Measurements from ENCODE around the gene KMT2B. TPM values are rescaled to one million over a fixed set of nuclear protein-coding genes. Genes with fewer than 3 reads are reported as not detected.

Gene KMT2B
- total RNA-seq: 60.0 and 62.6 TPM in 2 replicates

- intact Hi-C loops (cut with micrococcal nuclease): loop anchor here (1.0 to 10.0 kb wide), 11 partner anchors 16 to 397 kb away; partner anchors contain the start of genes COX6B1, LIN37, OVOL3 and POLR2I
These were observed at the start of gene KMT2B for GRCh38 chr19:35717665-35718344. Gene KMT2B, plus strand, starts transcription at chr19:35718003. Its CDS starts 16 bp downstream, at chr19:35718019.

GRCh38 chr19:35669566-35669965 is 48.2 kb upstream of the KMT2B start:
- intact Hi-C loops (cut with micrococcal nuclease): no loop called here

DNA sequence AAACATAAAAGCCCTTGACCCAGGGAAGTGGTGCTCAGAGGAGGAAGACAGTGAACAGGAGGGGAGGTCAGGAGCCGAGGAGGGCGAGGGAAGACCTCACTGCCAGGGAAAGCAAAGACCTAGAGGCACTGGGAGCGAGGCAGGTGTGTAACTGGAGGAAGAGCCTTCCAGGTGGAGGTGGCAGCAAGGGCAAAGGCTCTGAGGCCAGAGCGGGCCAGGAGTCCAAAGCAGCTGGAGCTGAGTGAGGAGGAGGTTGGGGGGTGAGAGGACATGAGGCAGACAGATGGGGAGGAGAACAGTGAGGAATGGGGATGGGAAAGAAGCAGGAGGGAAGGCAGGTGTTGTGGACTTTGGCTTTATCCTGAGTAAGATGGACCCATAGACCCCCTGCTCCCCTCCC is 47.8 kb upstream of the KMT2B start:
- intact Hi-C loops (cut with micrococcal nuclease): loop anchor here (5.0 kb wide), 1 partner anchor 123 kb away; the partner anchor contains the start of gene TMEM147

DNA sequence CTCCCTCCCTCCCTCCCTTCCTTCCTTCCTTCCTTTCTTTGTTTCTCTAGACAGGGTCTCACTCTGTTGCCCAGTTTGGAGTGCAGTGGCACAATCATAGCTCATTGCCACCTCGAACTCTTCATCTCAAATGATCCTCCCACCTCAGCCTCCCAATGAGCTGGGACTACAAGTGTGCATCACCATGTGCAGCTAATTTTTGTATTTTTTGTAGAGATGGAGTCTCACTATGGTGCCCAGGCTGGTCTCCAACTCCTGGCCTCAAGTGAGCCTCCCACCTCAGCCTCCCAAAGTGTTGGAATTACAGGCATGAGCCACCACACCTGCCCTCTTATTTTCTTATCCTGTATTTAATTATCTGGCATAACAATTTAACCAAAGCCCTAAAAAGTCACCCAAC is 47.1 kb upstream of the KMT2B start:
- intact Hi-C loops (cut with micrococcal nuclease): loop anchor here (5.0 kb wide), 1 partner anchor 123 kb away; the partner anchor contains the start of gene TMEM147

- intact Hi-C loops (cut with micrococcal nuclease): loop anchor here (5.0 kb wide), 1 partner anchor 125 kb away; the partner anchor contains the start of gene TMEM147
These were observed 46.0 kb upstream of the KMT2B start for GRCh38 chr19:35671818-35672217.

GRCh38 chr19:35673121-35673804 is 44.5 kb upstream of the KMT2B start:
- intact Hi-C loops (cut with micrococcal nuclease): loop anchor here (5.0 kb wide), 1 partner anchor 126 kb away; the partner anchor contains the start of gene TMEM147

GRCh38 chr19:35675589-35676140 is 42.1 kb upstream of the KMT2B start:
- intact Hi-C loops (cut with micrococcal nuclease): no loop called here

DNA sequence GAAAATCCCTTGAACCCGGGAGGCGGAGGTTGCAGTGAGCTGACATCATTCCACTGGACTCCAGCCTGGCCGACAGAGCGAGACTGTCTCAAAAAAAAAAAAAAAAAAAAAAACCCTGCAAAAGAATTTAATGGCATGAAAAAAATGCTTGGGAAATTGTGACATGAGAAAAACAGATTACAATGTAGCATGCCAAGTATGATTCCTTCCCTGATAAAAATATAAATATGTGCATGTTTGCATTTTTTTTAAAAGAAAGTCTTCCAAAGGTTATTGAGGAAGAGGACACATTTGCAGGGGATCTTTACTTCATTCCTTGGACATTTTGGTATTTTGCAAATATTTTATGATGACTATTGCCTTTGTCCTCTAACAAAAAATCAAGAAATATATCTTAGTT is 28.0 kb upstream of the KMT2B start:
- intact Hi-C loops (cut with micrococcal nuclease): loop anchor here (5.0 to 10.0 kb wide), 2 partner anchors 143 to 175 kb away; partner anchors contain the start of genes APLP1 and TMEM147

GRCh38 chr19:35691106-35691505 is 26.7 kb upstream of the KMT2B start:
- intact Hi-C loops (cut with micrococcal nuclease): loop anchor here (5.0 to 10.0 kb wide), 2 partner anchors 144 to 174 kb away; partner anchors contain the start of genes APLP1 and TMEM147

DNA sequence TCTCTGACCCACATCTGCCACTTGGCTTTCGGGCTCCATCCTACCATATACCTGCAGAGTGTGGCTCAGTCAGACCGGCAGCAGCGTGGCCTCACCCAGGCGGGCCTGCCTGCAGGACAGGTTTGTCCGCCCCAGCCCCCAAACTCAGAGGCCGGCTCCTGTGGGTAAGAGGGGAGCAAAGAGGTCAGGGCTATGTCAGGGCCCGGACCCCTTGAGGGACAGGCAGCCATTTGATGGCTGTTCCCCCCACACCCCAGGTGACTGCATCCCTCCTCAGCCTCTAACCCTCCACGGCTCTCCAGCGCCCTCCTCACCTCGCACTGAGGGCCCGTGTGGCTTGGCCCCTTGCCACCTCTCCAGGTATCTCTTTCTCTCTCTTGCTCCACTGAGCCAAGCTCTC is 25.8 kb upstream of the KMT2B start:
- intact Hi-C loops (cut with micrococcal nuclease): loop anchor here (2.0 to 10.0 kb wide), 3 partner anchors 49 to 173 kb away; partner anchors contain the start of genes APLP1 and TMEM147

- intact Hi-C loops (cut with micrococcal nuclease): loop anchor here (1.0 to 10.0 kb wide), 6 partner anchors 24 to 238 kb away; partner anchors contain the start of genes APLP1 and TMEM147
These were observed 24.4 kb upstream of the KMT2B start for GRCh38 chr19:35693422-35693821.

GRCh38 chr19:35693835-35694599 is 23.8 kb upstream of the KMT2B start:
- intact Hi-C loops (cut with micrococcal nuclease): loop anchor here (1.0 to 10.0 kb wide), 6 partner anchors 23 to 237 kb away; partner anchors contain the start of genes APLP1 and TMEM147

- intact Hi-C loops (cut with micrococcal nuclease): loop anchor here (10.0 kb wide), 1 partner anchor 169 kb away; the partner anchor contains the start of gene APLP1
These were observed 21.8 kb upstream of the KMT2B start for GRCh38 chr19:35695895-35696422.

- intact Hi-C loops (cut with micrococcal nuclease): loop anchor here (10.0 kb wide), 1 partner anchor 168 kb away; the partner anchor contains the start of gene APLP1
These were observed 21.0 kb upstream of the KMT2B start for GRCh38 chr19:35696835-35697234.

DNA sequence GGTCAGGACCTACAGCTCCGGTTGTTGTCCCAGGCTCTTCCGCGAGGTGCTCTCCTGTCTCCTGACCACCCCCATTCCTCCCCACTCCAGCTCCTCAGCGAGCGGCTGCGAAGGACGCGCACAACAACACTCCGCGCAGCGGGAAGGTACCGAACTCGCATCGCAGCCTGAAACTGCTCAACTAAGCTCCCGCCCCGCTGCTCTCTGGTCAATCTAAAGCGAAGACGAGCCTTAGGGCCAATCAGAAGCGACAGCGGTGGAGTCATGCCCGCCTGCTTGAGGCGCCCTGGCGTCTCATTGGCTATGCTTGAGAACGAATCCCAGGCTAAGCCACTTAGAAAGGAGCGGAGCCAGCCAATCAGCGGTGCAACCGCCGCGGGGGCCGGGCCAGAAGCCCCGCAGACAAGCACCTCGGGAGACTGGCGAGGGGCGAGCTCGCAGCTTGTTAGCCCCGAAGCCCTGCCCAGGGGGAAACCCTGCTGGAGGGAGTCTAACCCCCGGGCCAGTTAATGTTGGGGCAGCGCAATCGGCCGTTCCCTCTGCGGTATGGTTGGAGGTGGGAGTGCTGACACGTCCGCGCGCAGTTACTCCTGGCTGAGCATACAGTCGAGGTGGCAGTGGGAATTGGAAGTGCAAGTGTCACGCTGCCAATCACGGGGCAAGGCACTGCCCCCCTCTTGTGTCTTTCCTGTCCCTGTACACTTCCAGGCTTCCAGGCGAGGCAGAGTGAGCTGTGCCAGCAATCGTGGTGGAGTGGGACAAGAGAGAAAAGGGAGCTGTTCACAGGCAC is 15.4 kb upstream of the KMT2B start:
- intact Hi-C loops (cut with micrococcal nuclease): loop anchor here (1.0 to 5.0 kb wide), 3 partner anchors 11 to 350 kb away; partner anchors contain the start of genes THAP8 and WDR62

DNA sequence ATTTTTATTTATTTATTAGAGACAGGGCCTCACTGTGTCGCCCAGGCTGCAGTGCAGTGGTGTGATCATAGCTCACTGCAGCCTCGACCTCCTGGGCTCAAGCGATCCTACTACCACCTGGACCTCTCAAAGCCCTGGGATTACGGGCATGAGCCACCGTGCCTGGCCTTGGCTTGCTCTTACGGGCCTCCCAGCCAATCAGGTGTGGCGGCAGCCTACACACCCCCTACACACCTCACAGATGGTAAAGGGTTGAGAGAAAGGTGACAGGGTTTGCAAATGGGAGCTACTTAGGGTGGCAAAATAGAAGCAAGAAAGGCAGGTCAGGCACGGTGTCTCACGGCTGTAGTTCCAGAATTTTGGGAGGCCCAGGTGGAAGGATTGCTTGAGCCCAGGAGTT is 14.5 kb upstream of the KMT2B start:
- intact Hi-C loops (cut with micrococcal nuclease): loop anchor here (5.0 kb wide), 1 partner anchor 349 kb away; the partner anchor contains the start of genes THAP8 and WDR62

DNA sequence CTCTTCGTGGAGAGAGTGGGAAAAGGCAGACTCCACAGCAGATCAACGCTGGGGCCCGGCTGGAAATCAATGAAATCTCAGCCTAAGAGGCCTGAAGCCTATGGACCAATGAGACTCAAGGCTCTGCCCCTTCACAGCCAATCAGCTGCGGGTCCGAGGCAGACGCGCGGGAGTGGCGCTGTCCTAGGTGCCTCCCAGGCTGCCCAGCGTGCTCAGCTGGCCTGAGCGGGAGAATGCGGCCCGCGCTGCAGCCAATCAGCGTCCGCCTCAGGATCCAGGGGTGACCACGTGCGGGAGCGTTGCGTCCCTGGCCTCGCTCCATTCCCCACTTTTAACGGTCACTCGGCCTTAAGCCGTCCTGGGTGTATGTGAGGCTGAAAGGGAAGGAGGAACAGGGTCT is 13.6 kb upstream of the KMT2B start, which contains the start of gene ZBTB32:
Gene ZBTB32 (plus strand): TSS at position 341 of the 400 bp plus-strand sequence. CDS start 10,069 bp downstream, outside the sequence.
- intact Hi-C loops (cut with micrococcal nuclease): loop anchor here (5.0 kb wide), 1 partner anchor 348 kb away; the partner anchor contains the start of genes THAP8 and WDR62

DNA sequence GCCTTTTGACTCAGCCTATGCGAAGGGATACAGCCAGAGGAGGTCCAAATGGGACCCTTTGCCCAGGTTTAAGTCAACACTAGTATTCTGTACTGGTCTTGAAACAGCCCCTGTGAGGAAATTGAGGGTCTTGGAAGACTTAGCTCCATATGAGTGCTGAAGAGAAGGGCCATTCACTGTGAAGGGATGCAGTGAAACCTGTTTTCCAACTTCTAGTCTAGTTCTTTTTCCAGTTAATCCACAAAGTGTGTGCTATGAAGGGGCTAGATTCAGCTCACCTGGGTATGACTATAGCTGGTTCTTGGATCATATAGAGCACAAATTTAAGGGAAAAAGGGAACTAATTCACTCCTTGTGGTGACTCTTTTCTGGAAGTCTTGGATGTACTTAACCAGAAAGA is 9.4 kb upstream of the KMT2B start:
- intact Hi-C loops (cut with micrococcal nuclease): no loop called here
